ENCODE measurements around the gene RNF135.
"Not testable (repeated sequence)": the region's sequence is repeated elsewhere in the genome, so short reads cannot be mapped to it uniquely, and the experiment has no call there.

GRCh38 chr17:30964312-30964711 lies 6.5 kb upstream of the RNF135 start:
- not testable (repeated sequence) for TF ChIP-seq CTCF (IDR thresholded peaks at IDR 0.05); EP300 (IDR thresholded peaks at IDR 0.05); POLR2A (IDR thresholded peaks at IDR 0.05; ENCODE audit: low read length); E2F6 (IDR thresholded peaks at IDR 0.05; ENCODE audit: borderline replicate concordance, low read depth)
- TF ChIP-seq, protein P1, sequence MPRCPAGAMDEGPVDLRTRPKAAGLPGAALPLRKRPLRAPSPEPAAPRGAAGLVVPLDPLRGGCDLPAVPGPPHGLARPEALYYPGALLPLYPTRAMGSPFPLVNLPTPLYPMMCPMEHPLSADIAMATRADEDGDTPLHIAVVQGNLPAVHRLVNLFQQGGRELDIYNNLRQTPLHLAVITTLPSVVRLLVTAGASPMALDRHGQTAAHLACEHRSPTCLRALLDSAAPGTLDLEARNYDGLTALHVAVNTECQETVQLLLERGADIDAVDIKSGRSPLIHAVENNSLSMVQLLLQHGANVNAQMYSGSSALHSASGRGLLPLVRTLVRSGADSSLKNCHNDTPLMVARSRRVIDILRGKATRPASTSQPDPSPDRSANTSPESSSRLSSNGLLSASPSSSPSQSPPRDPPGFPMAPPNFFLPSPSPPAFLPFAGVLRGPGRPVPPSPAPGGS (IDR thresholded peaks at IDR 0.05), result not testable (repeated sequence)
- TF ChIP-seq, protein P2, sequence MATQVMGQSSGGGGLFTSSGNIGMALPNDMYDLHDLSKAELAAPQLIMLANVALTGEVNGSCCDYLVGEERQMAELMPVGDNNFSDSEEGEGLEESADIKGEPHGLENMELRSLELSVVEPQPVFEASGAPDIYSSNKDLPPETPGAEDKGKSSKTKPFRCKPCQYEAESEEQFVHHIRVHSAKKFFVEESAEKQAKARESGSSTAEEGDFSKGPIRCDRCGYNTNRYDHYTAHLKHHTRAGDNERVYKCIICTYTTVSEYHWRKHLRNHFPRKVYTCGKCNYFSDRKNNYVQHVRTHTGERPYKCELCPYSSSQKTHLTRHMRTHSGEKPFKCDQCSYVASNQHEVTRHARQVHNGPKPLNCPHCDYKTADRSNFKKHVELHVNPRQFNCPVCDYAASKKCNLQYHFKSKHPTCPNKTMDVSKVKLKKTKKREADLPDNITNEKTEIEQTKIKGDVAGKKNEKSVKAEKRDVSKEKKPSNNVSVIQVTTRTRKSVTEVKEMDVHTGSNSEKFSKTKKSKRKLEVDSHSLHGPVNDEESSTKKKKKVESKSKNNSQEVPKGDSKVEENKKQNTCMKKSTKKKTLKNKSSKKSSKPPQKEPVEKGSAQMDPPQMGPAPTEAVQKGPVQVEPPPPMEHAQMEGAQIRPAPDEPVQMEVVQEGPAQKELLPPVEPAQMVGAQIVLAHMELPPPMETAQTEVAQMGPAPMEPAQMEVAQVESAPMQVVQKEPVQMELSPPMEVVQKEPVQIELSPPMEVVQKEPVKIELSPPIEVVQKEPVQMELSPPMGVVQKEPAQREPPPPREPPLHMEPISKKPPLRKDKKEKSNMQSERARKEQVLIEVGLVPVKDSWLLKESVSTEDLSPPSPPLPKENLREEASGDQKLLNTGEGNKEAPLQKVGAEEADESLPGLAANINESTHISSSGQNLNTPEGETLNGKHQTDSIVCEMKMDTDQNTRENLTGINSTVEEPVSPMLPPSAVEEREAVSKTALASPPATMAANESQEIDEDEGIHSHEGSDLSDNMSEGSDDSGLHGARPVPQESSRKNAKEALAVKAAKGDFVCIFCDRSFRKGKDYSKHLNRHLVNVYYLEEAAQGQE (IDR thresholded peaks at IDR 0.05), result not testable (repeated sequence)

Measured in A549 (cell line).